Embryonic facial prominence (tissue), 1 donor: Measurements from ENCODE around the gene GFER.
"Not testable (repeated sequence)": the region's sequence is repeated elsewhere in the genome, so short reads cannot be mapped to it uniquely, and the experiment has no call there.

Experiments used
- DNase-seq: peaks from one replicate; pipeline ENCODE4 v3.0.0-alpha.2; 2016; ENCODE audit errors: extremely low spot score

The GFER gene

DNA sequence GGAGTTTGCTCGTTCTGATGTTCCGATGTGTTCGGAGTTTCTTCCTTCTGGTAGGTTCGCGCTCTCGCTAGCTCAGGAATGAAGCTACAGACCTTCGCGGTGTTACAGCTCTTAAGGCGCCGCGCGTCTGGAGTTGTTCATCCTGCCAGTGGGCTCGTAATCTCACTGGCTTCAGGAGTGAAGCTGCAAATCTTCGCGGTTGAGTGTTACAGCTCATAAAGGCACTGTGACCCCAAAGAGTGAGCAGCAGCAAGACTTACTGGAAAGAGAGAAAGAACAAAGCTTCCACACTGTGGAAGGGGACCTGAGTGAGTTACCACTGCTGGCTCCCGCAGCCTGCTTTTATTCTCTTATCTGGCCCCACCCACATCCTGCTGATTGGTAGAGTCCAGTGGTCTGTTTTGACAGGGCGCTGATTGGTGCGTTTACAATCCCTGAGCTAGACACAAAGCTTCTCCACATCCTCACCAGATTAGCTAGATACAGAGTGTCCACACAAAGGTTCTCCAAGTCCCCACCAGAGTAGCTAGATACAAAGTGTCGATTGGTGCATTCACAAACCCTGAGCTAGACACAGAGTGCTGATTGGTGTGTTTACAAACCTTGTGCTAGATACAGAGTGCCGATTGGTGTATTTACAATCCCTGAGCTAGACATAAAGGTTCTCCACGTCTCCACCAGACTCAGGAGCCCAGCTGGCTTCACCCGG is 26.4 kb upstream of the GFER start:
- DNase-seq: not testable (repeated sequence)

DNA sequence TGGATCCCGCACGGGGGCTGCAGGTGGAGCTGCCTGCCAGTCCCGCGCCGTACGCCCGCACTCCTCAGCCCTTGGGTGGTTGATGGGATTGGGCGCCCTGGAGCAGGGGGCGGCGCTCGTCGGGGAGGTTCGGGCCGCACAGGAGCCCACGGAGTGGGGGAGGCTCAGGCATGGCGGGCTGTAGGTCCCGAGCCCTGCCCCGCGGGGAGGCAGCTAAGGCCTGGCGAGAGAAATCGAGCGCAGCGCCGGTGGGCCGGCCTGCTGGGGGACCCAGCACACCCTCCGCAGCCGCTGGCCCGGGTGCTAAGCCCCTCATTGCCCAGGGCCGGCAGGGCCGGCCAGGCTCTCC is 25.9 kb upstream of the GFER start:
- not testable (repeated sequence) for DNase-seq

DNA sequence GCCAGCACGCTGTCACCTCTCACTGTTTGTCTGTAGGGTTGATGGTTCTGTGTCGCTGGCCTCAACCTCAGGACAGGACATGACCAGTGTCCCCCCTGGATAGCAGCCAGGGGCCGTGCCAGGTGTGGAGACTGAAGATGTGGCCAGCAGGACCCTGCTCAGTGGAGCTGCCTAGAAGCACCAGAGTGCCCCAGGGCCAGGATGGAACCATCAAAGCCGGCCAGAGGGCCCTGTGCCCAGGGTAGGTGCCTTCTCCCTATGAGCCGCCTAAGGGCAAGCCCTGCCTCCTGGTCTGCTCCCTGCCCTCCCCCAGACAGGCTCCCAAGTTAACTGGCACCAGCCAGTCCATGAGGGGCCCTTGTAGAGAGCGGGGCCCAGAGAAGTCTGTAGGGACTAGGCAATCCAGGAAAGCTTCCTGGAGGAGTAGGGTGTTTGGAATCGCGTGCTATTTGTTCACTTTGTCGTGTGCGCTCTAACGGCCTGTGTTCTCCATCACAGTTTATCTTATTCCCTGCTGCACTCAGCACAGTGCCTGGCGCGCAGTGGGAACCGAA is 25.2 kb upstream of the GFER start:
- no peak for DNase-seq

DNA sequence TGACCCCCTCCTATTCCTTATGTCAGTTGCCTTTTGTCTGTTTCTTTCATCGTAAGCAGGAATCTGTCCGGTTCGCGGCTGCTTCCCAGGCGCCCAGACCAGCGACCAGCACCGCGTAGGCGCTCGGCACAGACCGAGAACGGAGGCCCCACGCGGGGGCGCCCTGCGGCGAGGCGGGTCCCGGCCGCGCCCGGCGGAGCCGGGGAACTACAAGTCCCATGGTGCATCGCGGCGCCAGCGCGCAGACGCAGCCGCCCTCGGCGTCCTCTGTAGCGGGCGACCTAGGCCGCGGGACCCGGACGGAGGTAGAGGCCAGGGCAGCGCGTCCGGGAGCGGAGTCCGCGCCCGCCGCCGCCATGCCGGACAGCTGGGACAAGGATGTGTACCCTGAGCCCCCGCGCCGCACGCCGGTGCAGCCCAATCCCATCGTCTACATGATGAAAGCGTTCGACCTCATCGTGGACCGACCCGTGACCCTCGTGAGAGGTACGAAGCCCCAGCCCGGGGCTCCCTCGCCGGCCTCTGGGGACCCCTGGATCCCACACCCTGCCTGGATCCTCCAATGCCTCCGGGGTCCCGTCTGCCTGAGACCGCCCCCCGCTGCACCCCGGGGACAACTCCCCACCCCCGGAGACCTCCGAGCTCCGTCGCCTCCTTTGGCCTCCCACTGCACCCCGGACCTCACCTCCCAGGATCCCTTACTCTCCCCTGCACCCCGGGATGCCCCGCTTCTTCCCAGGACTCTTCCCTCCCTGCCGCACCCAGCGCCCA is 24.5 kb upstream of the GFER start, which contains the start of gene NDUFB10:
Gene NDUFB10, plus strand, starts transcription at position 270 of the 771 bp plus-strand sequence. Its CDS starts 87 bp downstream, at position 357.
- peak; percentile 55 for DNase-seq

DNA sequence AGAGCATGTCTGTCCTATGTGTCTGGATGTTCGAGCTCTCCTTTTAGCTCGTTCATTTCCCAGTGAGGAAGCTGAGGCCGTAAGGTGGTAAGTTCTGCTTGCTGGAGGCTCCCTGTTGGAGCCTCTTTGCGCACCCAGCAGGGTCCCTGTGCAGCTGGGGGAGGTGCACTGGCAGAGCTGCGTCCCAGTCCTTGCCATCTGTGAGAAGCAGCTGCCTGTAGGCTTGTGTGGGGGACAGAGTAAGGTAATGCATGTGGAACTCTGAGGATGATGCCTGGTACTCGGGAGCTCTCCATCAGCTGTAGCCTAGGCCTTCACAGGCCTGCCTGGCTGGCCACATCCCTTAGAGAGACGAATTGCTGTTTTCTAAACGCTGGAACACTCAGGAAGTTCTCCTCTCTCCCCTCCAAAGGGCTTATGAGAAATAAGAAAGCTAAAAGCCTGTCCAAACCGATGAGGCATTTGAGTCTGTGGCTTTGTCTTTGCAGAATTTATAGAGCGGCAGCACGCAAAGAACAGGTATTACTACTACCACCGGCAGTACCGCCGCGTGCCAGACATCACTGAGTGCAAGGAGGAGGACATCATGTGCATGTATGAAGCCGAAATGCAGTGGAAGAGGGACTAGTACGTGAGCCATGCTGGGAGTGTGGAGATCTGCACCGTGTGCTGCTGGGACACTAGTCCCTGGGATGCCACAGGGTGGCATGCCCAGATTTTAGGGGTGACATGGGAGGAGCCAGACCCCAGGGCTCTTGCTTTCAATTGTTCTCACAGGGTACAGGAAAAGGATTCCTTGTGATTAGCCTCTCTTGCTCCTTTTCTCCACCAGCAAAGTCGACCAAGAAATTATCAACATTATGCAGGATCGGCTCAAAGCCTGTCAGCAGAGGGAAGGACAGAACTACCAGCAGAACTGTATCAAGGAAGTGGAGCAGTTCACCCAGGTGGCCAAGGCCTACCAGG is 23.0 kb upstream of the GFER start:
- DNase-seq: no peak

DNA sequence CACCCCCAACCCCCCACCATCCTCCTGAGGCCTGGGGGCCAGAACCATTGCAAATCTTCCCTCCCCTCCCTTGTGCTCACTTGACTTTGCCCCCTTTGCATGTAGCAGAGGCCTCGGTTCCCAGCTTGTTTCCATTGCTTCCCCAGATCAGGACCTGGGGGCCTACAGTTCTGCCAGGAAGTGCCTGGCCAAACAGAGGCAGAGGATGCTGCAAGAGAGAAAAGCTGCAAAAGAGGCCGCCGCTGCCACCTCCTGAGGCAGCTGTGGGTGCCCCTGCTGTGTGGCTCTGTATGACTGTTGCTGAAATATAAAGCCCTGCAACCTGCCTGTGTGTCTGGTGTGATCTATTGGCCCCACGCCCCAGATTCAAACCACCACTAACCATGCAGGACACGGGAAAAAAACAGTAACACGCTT is 22.3 kb upstream of the GFER start:
- DNase-seq: no peak

DNA sequence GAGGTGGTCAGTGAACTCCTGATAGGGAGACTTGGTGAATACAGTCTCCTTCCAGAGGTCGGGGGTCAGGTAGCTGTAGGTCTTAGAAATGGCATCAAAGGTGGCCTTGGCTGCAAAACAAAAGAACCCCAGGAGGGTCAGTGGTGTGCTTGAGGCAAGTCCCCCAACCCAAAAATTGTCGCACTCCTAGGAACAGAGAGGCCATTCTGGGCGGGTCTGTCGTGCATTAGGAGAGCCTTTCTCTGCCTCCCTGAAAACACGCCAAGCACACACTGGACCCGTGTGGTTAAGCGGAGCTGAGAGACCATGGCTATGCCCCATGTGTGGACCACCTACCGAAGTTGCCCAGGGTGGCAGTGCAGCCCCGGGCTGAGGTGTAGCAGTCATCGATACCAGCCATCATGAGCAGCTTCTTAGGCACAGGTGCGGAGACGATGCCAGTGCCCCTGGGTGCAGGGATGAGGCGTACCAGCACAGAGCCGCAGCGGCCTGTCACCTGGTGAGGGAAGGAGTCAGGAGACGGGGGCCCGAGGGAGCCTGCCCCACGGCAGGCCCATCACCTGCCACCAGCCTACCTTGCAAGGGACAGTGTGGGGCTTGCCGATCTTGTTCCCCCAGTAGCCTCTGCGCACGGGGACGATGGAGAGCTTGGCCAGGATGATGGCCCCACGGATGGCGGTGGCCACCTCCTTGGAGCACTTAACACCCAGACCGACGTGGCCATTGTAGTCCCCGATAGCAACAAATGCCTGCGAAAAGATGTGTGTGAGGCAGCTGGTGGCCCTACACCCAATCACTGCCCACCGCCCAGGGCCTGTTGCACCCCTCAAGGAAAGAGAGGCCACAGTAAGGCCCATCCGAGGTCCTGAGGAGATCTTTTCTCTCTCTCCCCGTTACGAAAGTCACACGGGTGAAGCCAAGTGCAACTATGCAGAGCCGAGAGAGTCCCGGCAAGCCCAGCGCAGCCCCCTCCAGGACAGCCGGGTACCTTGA is 21.5 kb upstream of the GFER start:
- DNase-seq: not testable (repeated sequence)

DNA sequence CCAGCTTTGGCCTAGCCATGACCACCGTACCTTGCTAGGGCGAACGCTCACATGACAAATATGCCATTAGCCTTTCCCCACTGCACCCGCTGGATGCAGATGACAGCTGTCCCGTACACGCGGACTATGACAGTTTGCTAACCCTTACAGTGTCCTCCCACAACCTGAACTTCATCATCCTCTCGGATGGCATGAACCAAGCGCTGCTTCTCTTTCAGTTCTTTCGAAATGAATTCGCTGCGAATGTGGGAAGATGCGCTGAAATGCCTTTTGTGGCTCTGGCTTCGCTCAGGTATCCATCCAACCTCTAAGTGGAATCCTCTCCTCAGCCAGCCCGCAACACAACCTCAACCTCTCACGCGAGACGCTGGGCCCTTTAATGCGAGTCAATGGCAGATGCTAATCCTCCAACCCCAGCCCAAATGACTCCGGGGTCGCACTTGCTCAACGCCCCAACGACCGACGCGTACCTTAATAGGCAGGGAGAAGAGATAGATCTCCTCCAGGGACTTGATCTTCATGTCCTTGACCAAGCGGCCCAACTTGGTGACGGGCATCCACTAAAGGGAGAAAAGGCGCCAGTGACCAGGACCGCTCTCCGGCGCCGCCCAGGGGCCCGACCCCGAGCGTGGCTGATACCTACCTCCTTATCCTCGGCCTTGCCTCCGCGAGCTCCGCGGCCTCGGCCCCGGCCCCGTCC is 20.0 kb upstream of the GFER start:
- DNase-seq: no peak

DNA sequence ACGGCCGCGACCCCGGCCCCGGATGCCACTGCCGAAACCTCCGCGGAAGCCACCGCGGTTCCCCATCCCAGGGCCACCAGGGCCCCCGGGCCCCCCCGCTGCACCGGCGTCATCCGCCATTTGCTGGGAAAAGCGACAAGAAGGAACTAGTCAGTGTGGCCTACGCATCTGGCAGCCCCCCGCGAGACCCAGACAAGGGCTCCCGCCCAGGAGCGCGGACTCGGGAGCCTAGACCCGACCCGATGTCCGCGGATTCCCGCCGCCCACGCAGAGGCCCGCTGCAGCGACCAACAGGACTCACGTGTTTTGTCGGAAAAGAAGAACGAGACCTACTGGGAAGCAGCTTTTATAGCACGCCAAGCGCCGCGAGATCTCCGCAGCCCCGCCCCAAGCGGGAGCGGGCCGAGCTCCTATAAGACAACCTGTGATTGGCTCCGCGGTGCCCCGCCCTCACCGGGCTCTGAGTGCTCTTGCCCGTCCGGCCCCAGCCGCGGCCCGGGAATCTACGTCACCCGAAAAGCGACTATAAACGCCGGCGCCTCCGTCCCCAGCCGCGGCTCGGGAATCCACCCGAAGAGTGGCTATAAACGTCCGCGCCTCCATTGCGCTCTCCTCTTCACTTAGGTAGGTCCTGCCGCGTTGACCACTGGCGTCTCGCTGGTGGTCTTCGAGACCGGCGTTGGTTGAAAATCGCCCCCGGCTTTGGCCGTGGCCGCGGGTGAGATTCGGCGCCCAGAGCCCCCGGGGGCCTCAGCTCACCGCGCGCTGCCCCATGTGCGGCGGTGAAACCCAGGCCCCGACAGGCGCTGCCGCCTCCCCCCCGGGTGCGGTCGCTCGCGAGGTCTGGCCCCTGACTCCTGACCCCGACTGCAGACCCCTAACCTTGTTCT is 19.2 kb upstream of the GFER start, which contains the start of gene RPS2:
Gene RPS2, minus strand, starts transcription at position 321 of the 890 bp plus-strand sequence. Its CDS starts 201 bp downstream, at position 120.
- DNase-seq: peak; percentile 99

DNA sequence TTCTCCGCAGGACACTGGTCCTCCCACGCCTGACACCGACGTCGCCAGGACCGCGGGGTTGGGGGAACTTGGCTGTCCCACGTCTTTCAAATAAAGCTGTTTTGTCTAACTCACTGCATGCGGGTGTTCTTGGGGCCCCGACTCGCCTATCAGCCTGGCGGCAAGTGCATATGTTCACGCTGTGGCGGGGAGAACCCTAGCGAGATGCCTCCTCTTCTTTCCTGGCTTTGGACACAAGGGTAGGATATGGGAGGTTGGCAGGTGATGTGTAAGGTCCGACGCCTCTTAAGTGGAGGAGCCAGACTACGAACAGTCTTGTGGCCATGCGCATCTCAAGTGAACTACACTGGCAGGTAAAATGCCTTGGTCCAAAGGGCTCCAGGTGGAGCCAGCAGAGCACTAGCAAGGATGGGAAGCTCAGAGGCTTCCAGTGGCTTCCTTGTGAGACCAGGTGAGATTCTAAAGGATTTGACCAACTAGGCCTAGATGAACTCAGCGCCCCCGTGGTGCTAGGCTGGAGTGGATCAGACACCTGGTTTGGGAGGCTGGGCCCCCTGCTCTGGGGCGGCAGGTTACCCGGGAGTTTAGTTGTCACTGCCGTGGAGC is 18.5 kb upstream of the GFER start:
- no peak for DNase-seq

DNA sequence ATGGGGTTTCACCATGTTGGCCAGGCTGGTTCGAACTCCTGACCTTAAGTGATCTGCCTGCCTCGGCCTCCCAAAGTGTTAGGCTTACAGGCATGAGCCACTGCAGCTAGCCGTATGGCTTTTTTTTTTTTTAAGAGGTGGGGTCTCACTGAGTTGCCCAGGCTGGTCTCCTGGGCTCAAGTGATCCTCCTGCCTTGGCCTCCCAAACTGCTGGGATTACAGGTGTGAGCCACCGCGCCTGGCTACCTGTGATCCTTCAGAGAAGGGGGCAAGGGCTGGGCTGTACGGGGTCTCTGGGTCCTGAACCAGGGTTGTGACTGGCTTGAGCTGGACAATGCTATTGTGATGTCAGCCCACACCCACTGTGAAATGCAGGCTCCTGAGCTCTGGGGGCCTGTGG is 17.5 kb upstream of the GFER start, which contains the start of gene RNF151:
Gene RNF151, plus strand, starts transcription at position 397 of the 400 bp plus-strand sequence. CDS start 26 bp downstream, outside the sequence.
- DNase-seq: no peak

DNA sequence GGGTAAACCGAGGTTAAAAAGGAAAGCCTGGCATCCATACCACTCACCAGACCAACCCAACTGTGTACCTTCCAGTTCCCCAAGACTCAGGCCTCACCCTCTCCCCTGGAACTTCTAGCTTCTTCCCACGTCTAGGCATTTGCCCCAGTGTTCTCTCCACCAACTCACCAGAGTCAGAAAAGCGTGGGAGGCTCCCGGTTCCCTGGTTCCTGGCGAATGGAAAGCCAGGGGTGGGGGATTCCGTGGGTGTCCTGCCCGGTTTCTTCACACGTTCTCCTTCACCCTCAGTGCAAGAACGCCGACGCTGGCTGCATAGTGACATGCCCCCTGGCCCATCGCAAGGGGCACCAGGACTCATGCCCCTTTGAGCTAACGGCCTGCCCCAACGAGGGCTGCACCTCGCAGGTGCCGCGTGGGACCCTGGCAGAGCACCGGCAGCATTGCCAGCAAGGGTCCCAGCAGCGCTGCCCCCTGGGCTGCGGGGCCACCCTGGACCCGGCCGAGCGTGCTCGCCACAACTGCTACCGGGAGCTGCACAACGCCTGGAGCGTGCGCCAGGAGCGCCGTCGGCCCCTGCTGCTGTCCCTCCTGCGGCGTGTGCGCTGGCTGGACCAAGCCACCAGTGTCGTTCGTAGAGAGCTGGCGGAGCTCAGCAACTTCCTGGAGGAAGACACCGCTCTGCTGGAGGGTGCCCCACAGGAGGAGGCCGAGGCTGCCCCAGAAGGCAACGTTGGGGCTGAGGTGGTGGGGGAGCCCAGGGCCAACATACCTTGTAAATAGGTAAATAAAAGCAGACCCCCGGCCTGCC is 15.6 kb upstream of the GFER start:
- DNase-seq: no peak

DNA sequence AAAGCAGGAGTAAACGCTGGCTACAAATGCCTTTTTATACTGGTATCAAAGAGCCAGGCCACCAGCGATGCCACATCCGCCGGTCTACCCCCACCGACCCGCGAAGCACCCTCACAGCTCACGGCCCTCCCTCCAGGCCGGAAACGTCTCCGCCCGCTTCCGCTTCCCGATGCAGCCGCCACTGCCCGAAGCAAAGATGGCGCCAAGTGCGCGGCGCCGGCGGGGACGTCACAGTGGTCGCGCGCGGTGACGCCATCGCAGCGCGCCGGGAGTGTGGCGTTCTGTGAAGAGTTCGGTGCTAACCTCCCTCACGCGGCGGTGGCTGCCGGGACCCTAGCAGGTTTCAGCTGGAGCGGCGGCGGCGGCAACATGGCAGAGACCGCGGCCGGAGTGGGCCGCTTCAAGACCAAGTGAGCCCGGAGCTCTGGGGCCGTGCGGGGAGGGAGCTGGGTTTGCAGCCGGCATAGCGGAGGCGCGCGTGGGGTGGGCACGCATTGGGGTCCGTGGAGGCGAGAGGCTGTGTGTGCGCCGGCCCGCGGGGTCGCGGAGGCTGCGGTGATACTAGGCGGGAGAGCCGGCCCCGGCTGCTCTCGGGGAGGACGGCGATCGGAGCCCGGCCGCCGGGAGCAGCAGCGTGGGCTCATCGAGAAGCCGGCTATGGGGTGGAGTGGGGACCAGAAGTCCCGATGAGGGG is 12.1 kb upstream of the GFER start, which contains the start of gene TBL3:
Gene TBL3, plus strand, starts transcription at position 258 of the 694 bp plus-strand sequence. Its CDS starts 112 bp downstream, at position 370.
- DNase-seq: peak; percentile 85

DNA sequence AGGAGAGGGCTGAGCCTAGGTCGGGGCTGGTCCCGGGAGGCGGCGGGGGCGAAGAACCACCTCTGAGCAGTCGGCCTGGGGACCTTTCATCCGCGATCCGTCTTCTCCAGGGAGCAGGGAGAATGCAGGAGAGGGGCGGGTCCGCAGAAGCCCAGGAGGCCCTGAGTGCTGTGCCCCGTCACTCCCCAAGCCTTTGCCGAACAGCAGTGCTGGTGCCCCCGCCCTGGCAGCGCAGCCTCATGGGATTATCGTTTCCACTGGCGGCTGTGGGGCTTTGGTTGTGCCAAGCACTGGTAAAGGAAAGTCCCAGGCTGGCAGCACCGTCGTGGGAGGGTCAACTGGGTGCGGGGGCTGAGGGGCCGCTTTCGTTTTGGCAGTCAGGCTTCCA is 11.5 kb upstream of the GFER start:
- DNase-seq: no peak

DNA sequence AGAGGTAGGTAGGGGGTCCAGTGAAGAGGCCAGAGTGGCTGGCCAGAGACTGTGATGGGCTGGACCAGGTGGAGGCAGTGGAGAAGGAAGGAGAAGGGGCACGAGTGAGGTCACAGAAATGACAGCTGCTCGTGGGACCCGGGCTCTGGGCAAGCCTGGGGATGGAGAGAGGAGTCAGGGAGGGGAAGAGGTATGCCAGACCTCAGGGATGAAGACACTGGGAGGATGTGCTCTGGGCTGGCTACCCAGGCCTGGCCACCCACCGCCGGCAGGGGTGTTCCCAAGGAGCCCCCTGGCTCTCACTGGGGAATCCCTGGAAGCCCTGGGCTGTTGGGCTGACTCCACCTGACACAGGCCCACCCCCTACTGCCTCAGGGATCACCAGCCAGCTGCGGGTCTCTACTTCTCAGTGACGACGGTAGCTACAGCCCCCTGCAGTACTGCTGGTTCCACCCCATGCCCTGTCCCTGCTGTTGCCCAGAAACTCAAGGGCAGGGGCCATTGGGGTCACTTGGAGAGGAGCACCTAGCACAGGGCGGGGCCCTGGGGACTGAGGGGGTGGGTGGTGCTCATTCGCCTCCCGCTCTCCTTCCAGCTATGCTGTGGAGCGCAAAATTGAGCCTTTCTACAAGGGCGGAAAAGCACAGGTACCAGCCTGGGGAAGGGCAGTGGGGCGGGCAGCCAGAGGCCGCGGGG is 10.4 kb upstream of the GFER start:
- no peak for DNase-seq
